GM21723 (cell line): ENCODE results near the gene HECA.

Source experiments
- ATAC-seq: cut with Tn5 transposase; IDR thresholded peaks from one replicate; pipeline ENCODE4 v1.9.1; 2021; ENCODE audit warnings: mild to moderate bottlenecking, moderate library complexity; ENCODE audit not compliant: unreplicated experiment

HECA gene

GRCh38 chr6:139159016-139159415 is 24.1 kb downstream of the HECA start:
- ATAC-seq: no peak

DNA sequence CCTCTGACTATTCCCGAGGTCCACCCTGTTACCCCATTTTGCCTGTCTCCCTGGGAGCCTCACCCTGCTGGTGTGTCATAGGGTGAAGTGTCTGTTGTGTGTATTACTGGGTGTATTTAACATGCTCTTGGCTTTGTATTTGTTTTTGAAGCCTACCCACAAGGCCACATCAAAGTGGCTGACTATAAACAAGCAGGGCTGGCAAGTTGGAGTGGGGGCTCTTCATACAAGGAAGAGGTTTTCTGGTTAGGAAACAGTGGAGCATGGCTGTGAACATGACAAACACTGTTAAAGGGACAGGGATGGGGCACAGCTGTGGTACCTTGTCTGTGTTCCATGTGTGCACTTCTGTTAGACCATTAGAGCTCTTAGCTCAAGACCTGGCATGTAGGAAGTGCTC is 26.3 kb downstream of the HECA start:
- ATAC-seq: no peak

GRCh38 chr6:139161817-139162284 is 27.0 kb downstream of the HECA start:
- peak; percentile 99 for ATAC-seq

DNA sequence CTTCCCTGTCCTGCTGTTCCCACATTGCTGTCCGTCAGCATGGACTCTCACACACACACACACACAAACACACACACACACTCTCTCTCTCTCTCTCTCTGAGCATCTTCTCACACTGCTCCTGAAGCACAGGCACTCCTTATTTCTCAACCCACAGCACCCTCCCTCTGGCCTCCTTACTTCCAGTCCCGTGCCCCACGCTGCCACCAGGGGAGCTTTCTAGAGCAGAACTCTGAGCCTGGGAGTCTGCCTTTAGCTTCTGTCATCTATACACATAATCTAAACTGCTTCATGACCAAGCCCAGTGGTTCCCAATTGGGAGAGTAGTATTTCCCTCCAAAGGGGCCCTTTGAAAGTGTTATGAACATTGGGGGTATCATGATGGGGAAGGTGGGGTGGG is 29.1 kb downstream of the HECA start:
- ATAC-seq: no peak

DNA sequence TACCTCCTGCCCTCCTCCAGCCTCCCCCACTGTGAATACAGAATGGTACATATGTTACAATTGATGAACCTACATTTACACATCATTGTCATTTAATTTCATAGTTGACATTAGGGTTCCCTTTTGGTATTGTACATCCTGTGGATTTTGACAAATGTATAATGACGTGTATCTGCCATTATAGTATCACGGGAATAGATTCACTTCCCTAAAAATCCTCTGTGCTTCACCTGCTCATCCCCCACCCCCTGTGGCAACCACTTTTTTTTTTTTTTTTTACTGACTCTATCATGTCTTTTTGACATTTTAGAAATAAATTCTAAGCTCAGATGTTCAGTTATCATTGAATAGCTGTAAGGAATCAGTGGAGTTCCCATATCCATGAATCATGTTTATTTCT is 30.4 kb downstream of the HECA start:
- no peak for ATAC-seq

GRCh38 chr6:139166238-139166955 is 31.5 kb downstream of the HECA start:
- no peak for ATAC-seq

DNA sequence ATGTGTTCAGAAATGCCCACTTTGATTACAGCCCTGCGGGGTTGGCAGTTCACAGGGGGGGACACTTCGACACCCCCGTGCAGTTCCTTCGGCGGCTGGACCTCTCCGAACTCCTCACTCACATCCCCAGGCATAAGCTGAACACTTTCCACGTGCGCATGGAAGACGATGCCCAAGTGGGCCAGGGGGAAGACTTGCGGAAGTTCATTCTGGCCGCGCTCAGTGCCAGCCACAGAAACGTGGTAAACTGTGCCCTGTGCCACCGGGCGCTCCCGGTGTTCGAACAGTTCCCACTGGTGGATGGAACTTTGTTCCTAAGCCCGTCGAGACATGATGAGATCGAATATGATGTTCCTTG is 32.1 kb downstream of the HECA start:
- ATAC-seq: no peak

DNA sequence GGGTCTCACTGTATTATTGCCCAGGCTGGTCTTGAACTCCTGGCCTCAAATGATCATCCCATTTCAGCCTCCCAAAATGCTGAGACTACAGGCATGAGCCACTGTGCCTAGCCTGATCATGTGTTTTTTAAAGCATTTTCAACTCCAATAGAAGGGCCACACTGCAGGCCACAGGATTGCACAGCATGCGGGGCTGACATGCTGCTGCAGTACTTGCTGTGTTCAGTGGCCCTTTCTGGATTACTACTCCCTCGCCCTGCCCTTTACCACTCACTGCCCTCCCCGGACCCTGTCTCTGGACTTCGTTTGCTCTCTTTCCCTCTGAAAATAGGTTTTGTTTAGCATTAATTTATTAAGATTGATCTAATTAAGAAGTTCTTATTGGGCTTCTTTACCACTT is 37.3 kb downstream of the HECA start:
- no peak for ATAC-seq

GRCh38 chr6:139172567-139172966 is 37.7 kb downstream of the HECA start:
- no peak for ATAC-seq

DNA sequence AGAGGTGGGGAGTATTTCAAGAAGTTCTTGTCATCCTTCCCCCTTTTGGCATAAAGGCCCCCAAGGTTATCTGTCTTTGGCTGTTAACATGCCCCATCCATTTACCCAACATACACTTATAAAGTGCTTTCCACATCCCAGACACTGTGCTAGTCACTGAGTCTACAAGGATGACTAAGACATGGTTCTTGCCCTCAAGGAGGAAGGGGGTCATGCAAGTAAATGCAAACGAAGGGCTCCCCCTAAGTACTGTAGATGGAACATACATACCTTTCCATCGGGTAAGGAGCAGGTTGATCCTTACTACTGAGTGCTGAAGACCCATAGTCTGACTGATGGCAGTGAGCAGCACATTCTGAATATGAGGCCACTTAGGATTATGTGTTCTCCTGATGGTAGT is 38.3 kb downstream of the HECA start:
- peak; percentile 54 for ATAC-seq

- no peak for ATAC-seq
These were observed 38.9 kb downstream of the HECA start for GRCh38 chr6:139173822-139174221.

GRCh38 chr6:139174961-139175360 is 40.1 kb downstream of the HECA start:
- ATAC-seq: no peak

GRCh38 chr6:139175389-139175948 is 40.6 kb downstream of the HECA start:
- ATAC-seq: peak; percentile 59

- ATAC-seq: no peak
These were observed 46.4 kb downstream of the HECA start for GRCh38 chr6:139181236-139181635.

DNA sequence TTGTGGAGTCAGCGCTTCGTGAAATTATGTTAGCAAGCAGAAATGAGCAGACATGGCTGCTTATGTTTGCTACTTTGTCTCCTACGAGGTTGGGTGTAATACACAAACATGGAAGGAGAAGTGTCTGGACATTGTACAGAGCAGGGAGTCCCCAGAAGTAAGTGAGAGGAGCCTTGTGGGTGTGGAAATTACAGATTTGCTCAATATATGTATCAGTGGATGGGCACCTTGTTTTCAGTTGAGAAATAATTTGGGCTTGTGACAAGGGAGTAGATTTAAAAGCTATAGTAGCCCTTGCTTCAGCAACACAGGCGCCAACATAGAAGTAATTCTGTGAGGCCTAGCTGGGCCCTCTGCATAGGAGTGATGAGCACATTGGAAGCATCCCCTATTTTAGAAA is 49.2 kb downstream of the HECA start:
- no peak for ATAC-seq

GRCh38 chr6:139184459-139184858 is 49.6 kb downstream of the HECA start:
- no peak for ATAC-seq

- no peak for ATAC-seq
These were observed 51.4 kb downstream of the HECA start for GRCh38 chr6:139186242-139186641.

- ATAC-seq: no peak
These were observed 51.8 kb downstream of the HECA start for GRCh38 chr6:139186692-139187091.

- no peak for ATAC-seq
These were observed 52.6 kb downstream of the HECA start for GRCh38 chr6:139187489-139187888.

GRCh38 chr6:139189665-139190064 is 54.8 kb downstream of the HECA start:
- no peak for ATAC-seq

DNA sequence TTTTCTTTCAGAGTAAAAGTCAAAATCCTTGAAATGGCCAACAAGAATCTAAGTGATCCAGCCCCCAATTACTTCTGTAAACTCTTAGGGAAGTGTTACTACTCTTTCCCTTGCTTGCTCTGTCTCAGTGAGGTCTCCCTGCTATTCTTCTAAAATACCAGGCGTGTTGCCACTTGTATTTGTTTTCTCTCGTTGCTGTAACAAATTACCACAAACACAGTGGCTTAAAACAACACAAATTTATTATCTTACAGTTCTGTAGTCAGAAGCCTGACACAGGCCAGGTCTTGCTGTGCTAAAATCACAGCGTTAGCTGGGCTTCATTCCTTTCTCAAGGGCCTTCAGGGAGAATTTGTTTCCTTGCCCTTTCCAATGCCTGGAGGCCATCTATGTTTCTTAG is 59.9 kb downstream of the HECA start:
- ATAC-seq: no peak

DNA sequence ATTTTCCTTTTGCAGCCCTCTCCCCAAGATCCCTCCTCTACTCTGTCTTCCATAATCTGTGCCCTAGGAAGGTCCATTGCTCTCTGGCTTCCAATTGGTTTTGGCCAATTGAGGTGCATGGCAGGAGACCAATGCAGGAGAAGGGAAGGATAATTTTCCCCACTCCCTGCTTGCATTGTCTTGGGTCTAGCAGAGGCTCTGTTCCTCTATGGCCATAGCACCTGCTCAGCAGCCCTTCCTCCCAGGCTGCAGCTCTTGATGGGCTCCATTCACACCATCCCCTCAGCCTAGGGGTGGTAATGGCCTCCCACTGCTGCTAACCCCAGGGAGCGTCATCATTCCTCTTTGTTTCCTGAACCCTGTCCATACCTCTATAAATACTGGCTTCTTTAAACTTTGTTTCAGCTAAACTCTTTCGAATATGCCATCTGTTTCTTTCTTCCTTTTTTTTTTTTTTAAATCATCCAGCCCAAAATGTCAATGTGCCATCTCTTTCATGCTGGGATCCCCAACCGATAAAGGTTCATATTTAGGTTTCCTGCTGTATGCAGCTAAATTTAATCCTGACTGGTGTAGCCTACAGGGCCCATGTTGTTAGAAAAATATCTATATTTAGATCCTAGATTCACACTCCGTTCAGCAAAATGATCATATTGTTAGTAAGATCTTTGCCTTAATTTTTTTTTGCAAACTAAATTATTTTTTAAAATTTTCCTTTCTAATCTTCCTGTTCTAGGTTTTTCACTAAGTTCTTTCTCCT is 63.8 kb downstream of the HECA start:
- no peak for ATAC-seq
